ENCODE results near the gene SLC10A7.

The SLC10A7 gene

DNA sequence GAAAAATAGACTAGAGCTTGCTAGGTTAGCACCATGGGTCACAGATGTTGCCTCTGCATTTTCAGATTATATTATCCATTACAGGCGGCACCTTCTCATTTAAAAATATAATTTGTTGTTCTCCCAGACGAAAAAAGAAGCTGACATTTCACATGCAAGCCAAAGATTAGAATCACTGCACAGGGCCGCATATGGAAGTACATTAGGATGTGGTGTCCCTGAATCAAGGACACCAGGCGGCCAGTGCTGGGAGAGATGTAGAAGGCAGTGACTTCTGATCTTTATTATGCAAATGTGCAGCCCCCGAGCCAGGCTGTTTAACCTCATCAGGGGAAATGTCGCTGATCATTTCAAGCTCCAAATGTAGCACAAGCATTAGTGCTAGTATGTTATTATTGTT, 284.6 kb downstream of the SLC10A7 start:
- Histone ChIP-seq H3K4me1 (peaks cover 7% of the 10 kb centered on the region), H3K27me3 (no peaks in the 10 kb centered on the region), H3K4me3 (ENCODE audit: low read depth, low read length) (no peak overlapping the region), H3K36me3 (no peaks in the 10 kb centered on the region), H3K9me3 (no peaks in the 10 kb centered on the region)
- DNase-seq = no peak
- TF ChIP-seq, protein P1, sequence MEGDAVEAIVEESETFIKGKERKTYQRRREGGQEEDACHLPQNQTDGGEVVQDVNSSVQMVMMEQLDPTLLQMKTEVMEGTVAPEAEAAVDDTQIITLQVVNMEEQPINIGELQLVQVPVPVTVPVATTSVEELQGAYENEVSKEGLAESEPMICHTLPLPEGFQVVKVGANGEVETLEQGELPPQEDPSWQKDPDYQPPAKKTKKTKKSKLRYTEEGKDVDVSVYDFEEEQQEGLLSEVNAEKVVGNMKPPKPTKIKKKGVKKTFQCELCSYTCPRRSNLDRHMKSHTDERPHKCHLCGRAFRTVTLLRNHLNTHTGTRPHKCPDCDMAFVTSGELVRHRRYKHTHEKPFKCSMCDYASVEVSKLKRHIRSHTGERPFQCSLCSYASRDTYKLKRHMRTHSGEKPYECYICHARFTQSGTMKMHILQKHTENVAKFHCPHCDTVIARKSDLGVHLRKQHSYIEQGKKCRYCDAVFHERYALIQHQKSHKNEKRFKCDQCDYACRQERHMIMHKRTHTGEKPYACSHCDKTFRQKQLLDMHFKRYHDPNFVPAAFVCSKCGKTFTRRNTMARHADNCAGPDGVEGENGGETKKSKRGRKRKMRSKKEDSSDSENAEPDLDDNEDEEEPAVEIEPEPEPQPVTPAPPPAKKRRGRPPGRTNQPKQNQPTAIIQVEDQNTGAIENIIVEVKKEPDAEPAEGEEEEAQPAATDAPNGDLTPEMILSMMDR (IDR thresholded peaks at IDR 0.05; ENCODE audit: low read depth, low read length) = no peak

DNA sequence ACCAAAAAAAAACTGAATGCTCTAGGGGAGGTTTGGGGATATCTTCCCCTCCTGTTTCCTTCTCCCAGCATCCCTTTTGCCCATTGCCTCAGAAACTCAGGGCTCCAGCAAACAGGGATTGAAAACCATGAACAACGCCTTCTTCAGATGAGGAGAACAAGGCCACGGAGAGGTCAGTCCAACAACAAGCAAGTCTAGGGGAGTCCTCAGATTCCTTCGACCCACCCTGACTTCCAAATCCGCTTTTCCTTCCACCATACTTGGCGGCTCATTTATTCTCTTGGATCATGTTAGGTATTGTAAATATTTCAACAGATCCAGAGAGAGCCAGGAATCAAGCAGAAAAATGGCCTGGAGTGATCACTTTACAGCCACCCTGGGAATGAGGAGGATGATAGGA, 285.5 kb downstream of the SLC10A7 start:
- H3K9me3 ChIP-seq = no peaks in the 10 kb centered on the region
- no peaks in the 10 kb centered on the region for H3K27me3 ChIP-seq
- no peaks in the 10 kb centered on the region for H3K36me3 ChIP-seq
- H3K4me1 ChIP-seq = no peaks in the 10 kb centered on the region
- H3K4me3 ChIP-seq (ENCODE audit: low read depth, low read length) = no peak overlapping the region
- no peak for DNase-seq
- TF ChIP-seq, protein P1 (IDR thresholded peaks at IDR 0.05; ENCODE audit: low read depth, low read length) = no peak

DNA sequence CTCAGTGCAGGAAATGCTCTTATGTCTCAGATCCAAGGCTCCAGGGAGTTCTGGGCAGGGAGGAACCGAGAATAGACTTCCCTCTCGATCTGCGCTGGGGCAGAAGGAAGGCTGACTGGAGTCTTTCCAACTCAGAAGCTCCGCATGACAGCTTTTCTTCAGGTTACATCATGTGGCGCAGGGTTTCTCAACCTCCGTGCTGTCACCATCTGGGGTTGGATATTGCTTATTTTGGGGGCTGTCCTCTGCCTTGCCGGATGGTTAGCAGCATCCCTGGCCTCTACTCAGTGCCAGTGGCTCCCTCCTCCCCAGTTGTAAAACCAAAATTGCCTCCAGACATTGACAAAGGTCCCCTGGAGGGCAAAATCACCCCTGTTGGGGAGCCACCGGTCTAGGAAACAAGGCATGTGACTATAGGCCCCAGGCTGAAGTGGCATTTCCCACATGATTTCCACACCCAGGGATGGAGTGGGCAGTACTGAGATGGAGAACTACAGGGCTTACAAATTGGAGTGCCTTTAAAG, 286.0 kb downstream of the SLC10A7 start:
- H3K4me3 ChIP-seq (ENCODE audit: low read depth, low read length) = no peak overlapping the region
- DNase-seq = no peak
- TF ChIP-seq, protein P1 (IDR thresholded peaks at IDR 0.05; ENCODE audit: low read depth, low read length) = no peak
- no peaks in the 10 kb centered on the region for H3K36me3 ChIP-seq
- no peaks in the 10 kb centered on the region for H3K27me3 ChIP-seq
- H3K4me1 ChIP-seq = no peaks in the 10 kb centered on the region
- H3K9me3 ChIP-seq = no peaks in the 10 kb centered on the region

DNA sequence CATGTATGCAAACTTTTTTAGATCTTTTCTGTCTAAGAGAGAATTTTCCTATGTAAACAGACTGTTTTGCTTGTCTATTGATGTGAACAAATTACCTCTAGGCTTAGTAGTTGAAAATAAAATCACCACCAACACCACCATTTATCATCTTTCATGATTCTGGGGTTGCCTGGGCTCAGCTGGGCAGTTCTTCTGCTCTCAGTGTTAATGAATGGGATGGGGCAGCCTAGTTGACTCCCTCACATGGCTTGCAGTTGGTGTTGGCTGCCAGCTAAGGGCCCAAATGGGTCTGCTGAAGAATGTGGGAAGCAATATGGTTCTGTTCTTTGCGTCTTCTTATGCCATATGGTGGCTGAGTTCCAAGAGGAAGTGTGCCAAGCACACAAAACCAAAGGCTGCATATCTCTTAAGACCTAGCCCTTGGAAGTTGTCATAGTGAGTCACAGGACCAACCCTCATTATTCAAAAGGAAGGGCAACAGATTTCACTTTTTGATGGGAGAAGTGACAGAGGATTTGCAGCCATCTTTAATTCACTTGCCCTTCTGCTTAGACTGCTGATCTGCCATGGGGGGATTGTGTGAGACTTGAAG, 289.5 kb downstream of the SLC10A7 start:
- H3K36me3 ChIP-seq = no peaks in the 10 kb centered on the region
- DNase-seq = no peak
- no peaks in the 10 kb centered on the region for H3K9me3 ChIP-seq
- no peaks in the 10 kb centered on the region for H3K27me3 ChIP-seq
- TF ChIP-seq, protein P1 (IDR thresholded peaks at IDR 0.05; ENCODE audit: low read depth, low read length) = no peak
- no peak overlapping the region for H3K4me3 ChIP-seq (ENCODE audit: low read depth, low read length)
- no peaks in the 10 kb centered on the region for H3K4me1 ChIP-seq

DNA sequence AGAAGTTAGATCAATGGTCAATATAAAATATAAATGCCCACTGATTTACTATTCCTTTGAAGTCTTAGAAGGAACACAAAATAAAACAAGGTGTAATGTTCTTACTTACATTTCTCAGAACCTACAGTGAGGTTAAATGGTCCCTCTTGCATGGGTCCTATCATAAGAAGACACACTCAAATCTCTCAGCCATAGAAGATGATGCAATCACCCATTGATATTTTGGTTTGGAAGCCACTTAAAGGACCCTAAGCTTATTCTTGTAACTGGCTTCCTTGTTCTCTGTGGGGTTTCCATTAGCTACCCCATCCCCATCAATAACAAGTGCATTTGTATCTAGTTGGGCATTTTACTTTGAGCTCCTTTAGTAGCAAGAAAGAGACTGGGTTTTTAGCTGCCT, 292.3 kb downstream of the SLC10A7 start:
- no peaks in the 10 kb centered on the region for H3K36me3 ChIP-seq
- TF ChIP-seq, protein P1 (IDR thresholded peaks at IDR 0.05; ENCODE audit: low read depth, low read length) = no peak
- no peaks in the 10 kb centered on the region for H3K9me3 ChIP-seq
- no peak overlapping the region for H3K4me3 ChIP-seq (ENCODE audit: low read depth, low read length)
- no peak for DNase-seq
- H3K27me3 ChIP-seq = no peaks in the 10 kb centered on the region
- H3K4me1 ChIP-seq = no peaks in the 10 kb centered on the region

DNA sequence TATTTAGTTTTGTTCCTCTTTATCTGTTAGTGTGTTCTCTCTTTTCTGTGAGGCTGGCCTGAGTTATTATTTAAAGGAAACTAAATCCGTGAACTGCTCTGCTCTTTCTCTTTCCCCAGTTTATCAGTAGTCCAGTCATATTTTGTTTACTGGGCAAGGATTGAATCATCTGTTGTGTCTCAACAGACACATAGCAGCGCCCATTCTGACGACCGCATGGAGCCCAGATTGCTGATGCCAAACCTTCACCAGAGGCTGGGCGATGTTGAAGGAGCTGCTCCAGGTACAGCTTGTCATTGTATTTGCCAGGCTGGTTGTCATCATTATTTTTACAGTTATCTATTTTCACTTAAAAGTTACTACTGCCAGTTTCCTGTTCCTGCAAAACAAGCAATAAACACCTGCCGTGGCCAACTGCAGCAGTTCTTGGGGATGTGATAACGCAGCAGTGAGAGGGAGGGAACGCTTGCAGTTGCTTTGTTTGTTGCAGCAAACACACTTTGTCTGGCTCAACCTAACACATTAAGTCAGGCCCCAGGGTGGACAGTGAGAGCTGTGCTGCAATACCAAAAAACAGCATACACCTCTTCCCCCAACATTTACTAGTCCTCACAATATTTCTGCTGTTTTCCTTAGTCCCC, 297.3 kb downstream of the SLC10A7 start:
- H3K27me3 ChIP-seq = no peaks in the 10 kb centered on the region
- no peaks in the 10 kb centered on the region for H3K9me3 ChIP-seq
- no peaks in the 10 kb centered on the region for H3K4me1 ChIP-seq
- H3K36me3 ChIP-seq = no peaks in the 10 kb centered on the region
- no peak for DNase-seq
- H3K4me3 ChIP-seq (ENCODE audit: low read depth, low read length) = no peak overlapping the region
- TF ChIP-seq, protein P1 (IDR thresholded peaks at IDR 0.05; ENCODE audit: low read depth, low read length) = no peak
